Measurements from ENCODE around the gene ZNF398. TPM values are rescaled to one million over a fixed set of nuclear protein-coding genes. Genes with fewer than 3 reads are reported as not detected.

The ZNF398 gene
- total and polyA plus RNA-seq, 2 of the 13 experiments (the other 11 are each of a cell fraction or from before 2014, with no cell fraction given) = 3.0 to 8.9 TPM

GRCh38 chr7:149196151-149196704, 49.0 kb downstream of the ZNF398 start (continued):
- no peak for TF ChIP-seq FOXC1 (CRISPR knock-in tag; IDR thresholded peaks at IDR 0.05; ENCODE audit: borderline replicate concordance)
- TF ChIP-seq ZNF18 (CRISPR knock-in tag; IDR thresholded peaks at IDR 0.05; ENCODE audit: insufficient replicate concordance) = no peak
- TF ChIP-seq ZNF503 (CRISPR knock-in tag; IDR thresholded peaks at IDR 0.05) = 0 out of 2 replicates have a peak, but pooled peaks have one; percentile 34
- no peak for TF ChIP-seq ZNF513 (CRISPR knock-in tag; conservative IDR thresholded peaks at IDR 0.05)
- no peak for TF ChIP-seq PITX1 (CRISPR knock-in tag; IDR thresholded peaks at IDR 0.05)
- TF ChIP-seq ZBTB43 (CRISPR knock-in tag; conservative IDR thresholded peaks at IDR 0.05) = no peak
- TF ChIP-seq KMT2B (CRISPR knock-in tag; IDR thresholded peaks at IDR 0.05) = 0 out of 2 replicates have a peak, but pooled peaks have one; percentile 16
- no peak for TF ChIP-seq ZNF792 (CRISPR knock-in tag; IDR thresholded peaks at IDR 0.05)
- TF ChIP-seq POLR2G (IDR thresholded peaks at IDR 0.05; ENCODE audit: low read depth, low read length) = no peak; the same call in 1 of the 2 replicates
- no peak for TF ChIP-seq MTA1 (CRISPR knock-in tag; IDR thresholded peaks at IDR 0.05; ENCODE audit: borderline replicate concordance)
- no peak for TF ChIP-seq MXD1 (CRISPR knock-in tag; IDR thresholded peaks at IDR 0.05)
- TF ChIP-seq NFAT5 (CRISPR knock-in tag; IDR thresholded peaks at IDR 0.05) = no peak
- TF ChIP-seq MAX (IDR thresholded peaks at IDR 0.05) = 0 out of 2 replicates have a peak, but pooled peaks have one; percentile 26
- TF ChIP-seq ATF3 (CRISPR knock-in tag; IDR thresholded peaks at IDR 0.05) = no peak
- no peak for TF ChIP-seq XBP1 (CRISPR knock-in tag; IDR thresholded peaks at IDR 0.05)
- no peak for TF ChIP-seq LCORL (IDR thresholded peaks at IDR 0.05)
- no peak for TF ChIP-seq LCORL (CRISPR knock-in tag; IDR thresholded peaks at IDR 0.05)
